Nephron (organoid): Measurements from ENCODE around the gene CMBL.
A peak's percentile ranks its signal among the peaks of the same experiment; 100 is the strongest.
"Not testable (repeated sequence)": the region's sequence is repeated elsewhere in the genome, so short reads cannot be mapped to it uniquely, and the experiment has no call there.

ENCODE experiments used
- H3K27ac Mint-ChIP-seq, 3 experiments: 2 replicates each; pipeline ENCODE4 v1.8.0; 2020; ENCODE audit warnings: mixed read lengths in 3 of 3, mild to moderate bottlenecking in 2 of 3, moderate library complexity in 1 of 3
- H3K27me3 Mint-ChIP-seq: 2 replicates; pipeline ENCODE4 v1.8.0; 2021; ENCODE audit warnings: low read depth, mild to moderate bottlenecking, moderate library complexity, mixed read lengths
- H3K36me3 Mint-ChIP-seq: 2 replicates; pipeline ENCODE4 v1.8.0; 2020; ENCODE audit warnings: low read depth, mixed read lengths
- H3K4me1 Mint-ChIP-seq: 2 replicates; pipeline ENCODE4 v1.8.0; 2020; ENCODE audit warnings: mixed read lengths
- H3K4me3 Mint-ChIP-seq, 3 experiments: 2 replicates each; pipeline ENCODE4 v1.8.0; 2020; ENCODE audit warnings: mild to moderate bottlenecking in 3 of 3, mixed read lengths in 3 of 3, moderate library complexity in 2 of 3
- H3K9me3 Mint-ChIP-seq: 2 replicates; pipeline ENCODE4 v1.8.0; 2020; ENCODE audit warnings: mixed read lengths
- CTCF ChIP-seq, 3 experiments: fragments of 200-600 bp; sonication (generic); IDR thresholded peaks; one replicate each; pipeline ENCODE4 v1.5.0; 2021; ENCODE audit warnings: antibody characterized with exemption in 3 of 3; ENCODE audit not compliant: unreplicated experiment in 3 of 3

The CMBL gene

GRCh38 chr5:10288592-10289219, 19.0 kb downstream of the CMBL start:
- no peak overlapping the region for H3K4me3 Mint-ChIP-seq
- no peak for TF ChIP-seq CTCF (IDR thresholded peaks at IDR 0.05; ENCODE audit: unreplicated experiment in 3 of 3)
- peak overlapping the region in 2 of 3 experiments; percentile 86 to 89 for H3K27ac Mint-ChIP-seq
- peaks cover 50% of the 10 kb centered on the region for H3K4me1 Mint-ChIP-seq
- peaks cover 67% of the 10 kb centered on the region for H3K36me3 Mint-ChIP-seq
- no peaks in the 10 kb centered on the region for H3K9me3 Mint-ChIP-seq
- H3K27me3 Mint-ChIP-seq: peaks cover 4% of the 10 kb centered on the region

- H3K27ac Mint-ChIP-seq: peak overlapping the region in 2 of 3 experiments; percentile 31 to 55
- no peak for TF ChIP-seq CTCF (IDR thresholded peaks at IDR 0.05; ENCODE audit: unreplicated experiment in 3 of 3)
- peaks cover 57% of the 10 kb centered on the region for H3K36me3 Mint-ChIP-seq
- H3K4me1 Mint-ChIP-seq: peaks cover 52% of the 10 kb centered on the region
- peaks cover 4% of the 10 kb centered on the region for H3K27me3 Mint-ChIP-seq
- H3K9me3 Mint-ChIP-seq: no peaks in the 10 kb centered on the region
- peak overlapping the region in 1 of 3 experiments; percentile 10 for H3K4me3 Mint-ChIP-seq
These were observed 20.9 kb downstream of the CMBL start for GRCh38 chr5:10286862-10287227.

- peak overlapping the region in 2 of 3 experiments; percentile 31 to 55 for H3K27ac Mint-ChIP-seq
These were observed 21.4 kb downstream of the CMBL start for GRCh38 chr5:10286162-10286861.

GRCh38 chr5:10285362-10285761, 22.3 kb downstream of the CMBL start:
- H3K4me3 Mint-ChIP-seq, H3K27ac Mint-ChIP-seq, H3K9me3 Mint-ChIP-seq, H3K27me3 Mint-ChIP-seq: not testable (repeated sequence)
- Mint-ChIP-seq H3K4me1 (peaks cover 45% of the 10 kb centered on the region), H3K36me3 (peaks cover 47% of the 10 kb centered on the region)

More at GRCh38 chr5:10286162-10286861, 21.4 kb downstream of the CMBL start:
- Mint-ChIP-seq H3K27me3 (peaks cover 4% of the 10 kb centered on the region), H3K36me3 (peaks cover 53% of the 10 kb centered on the region), H3K9me3 (no peaks in the 10 kb centered on the region), H3K4me3 (peak overlapping the region in 1 of 3 experiments; percentile 10), H3K4me1 (peaks cover 52% of the 10 kb centered on the region)
- TF ChIP-seq CTCF (IDR thresholded peaks at IDR 0.05; ENCODE audit: unreplicated experiment in 3 of 3): no peak

GRCh38 chr5:10283927-10284635, 23.6 kb downstream of the CMBL start:
- Mint-ChIP-seq H3K27me3 (peaks cover 4% of the 10 kb centered on the region), H3K36me3 (peaks cover 40% of the 10 kb centered on the region), H3K9me3 (no peaks in the 10 kb centered on the region), H3K4me3 (no peak overlapping the region), H3K27ac (peak overlapping the region in 2 of 3 experiments; percentile 28 to 65), H3K4me1 (peaks cover 36% of the 10 kb centered on the region)
- TF ChIP-seq CTCF (IDR thresholded peaks at IDR 0.05; ENCODE audit: unreplicated experiment in 3 of 3): peak; percentile 95 to 99 (median 97)

GRCh38 chr5:10279925-10280720, 27.6 kb downstream of the CMBL start:
- H3K4me1 Mint-ChIP-seq: peaks cover 35% of the 10 kb centered on the region
- peaks cover 4% of the 10 kb centered on the region for H3K27me3 Mint-ChIP-seq
- TF ChIP-seq CTCF (IDR thresholded peaks at IDR 0.05; ENCODE audit: unreplicated experiment in 3 of 3): no peak

More at GRCh38 chr5:10279925-10280720, 27.6 kb downstream of the CMBL start:
- H3K4me3 Mint-ChIP-seq: no peak overlapping the region
- H3K27ac Mint-ChIP-seq: no peak overlapping the region
- peaks cover 33% of the 10 kb centered on the region for H3K36me3 Mint-ChIP-seq
- no peaks in the 10 kb centered on the region for H3K9me3 Mint-ChIP-seq
